ENCODE results near the gene BLID.

Gene BLID

DNA sequence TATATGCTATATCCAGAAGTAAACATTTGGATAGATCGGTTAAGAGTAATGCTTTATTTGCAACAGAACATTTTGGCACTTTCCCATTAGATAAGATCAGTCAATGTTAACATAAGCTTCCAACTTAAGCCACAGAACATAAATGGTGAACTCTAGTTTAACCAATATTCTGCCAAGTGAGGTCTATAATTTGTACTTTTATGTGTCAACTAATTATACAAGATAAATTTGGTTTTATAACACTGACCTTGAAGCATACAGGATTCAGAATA is 23.5 kb upstream of the BLID start:
- no peak for DNase-seq (ENCODE audit: low read depth)

DNA sequence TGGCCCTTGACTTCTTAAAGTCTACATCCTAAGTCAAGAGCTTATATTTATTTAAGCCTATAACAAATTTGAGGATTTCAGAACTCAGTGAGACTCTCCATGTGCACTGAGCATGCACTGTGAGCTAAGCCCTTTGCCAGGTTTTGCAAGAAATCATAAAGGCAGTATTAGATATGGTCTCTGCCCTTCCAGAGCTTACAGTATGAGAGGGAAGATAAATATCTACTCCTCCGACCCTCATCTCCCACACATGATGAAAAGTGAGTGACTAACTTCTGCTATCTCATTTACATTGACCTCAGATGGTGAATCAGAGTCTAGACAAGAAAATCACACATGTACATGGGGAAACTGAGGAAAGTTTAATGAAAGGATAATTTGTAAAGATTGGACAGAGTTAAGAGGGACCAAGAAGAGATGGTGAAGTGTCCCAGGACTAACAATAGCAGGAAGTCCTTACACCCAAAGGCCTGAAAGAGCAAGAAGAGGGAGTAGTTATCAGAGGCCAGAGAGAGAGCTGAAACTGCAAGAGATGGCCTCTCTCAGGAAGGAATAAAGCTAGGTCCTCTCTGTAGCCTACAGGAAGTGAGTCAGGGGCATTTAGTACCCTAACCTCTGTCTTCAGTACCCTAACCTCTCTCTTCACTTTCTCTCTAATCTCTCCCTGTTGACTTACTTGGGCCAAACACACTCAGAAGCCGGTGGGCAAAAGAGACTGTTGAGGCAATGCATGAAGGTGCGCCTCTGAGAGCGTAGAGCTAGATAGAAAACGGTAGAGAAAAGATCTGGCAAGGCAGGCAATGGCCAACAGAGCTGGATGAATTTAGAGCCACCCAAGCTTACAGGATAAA is 23.0 kb upstream of the BLID start:
- DNase-seq (ENCODE audit: low read depth), result no peak

DNA sequence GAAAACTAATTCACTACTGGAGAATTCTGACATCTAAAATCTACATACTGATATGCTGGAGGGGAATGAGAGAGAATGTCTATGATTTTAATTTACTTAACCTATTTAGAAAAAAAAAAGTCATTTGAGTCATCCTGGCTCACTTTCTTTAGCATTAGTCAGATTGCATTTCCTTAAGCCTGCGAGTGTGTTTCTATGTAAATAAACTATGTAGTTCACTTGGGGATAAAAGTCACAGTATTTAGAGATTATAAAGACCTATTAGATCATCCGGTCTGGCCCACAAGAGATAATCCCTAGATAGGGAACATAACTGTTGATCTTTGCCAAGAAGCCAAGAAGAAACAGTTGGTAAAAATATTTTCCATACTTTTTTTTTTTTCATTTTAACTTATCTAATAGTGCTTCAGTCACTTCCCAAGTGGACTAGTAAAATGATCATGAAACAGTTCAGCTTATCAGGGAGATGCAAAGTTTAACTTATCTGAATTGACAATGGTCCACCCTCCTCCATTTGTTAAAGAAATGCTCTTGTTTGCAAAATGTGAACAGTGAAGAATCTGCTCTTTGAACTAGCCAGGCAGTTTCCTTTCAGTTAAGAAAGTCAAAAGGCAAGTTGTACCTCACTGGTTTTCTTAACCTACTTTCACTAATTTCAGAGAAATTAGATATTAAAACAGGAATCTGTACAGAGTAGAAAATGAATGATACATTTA is 21.2 kb upstream of the BLID start:
- DNase-seq (ENCODE audit: low read depth), result no peak

DNA sequence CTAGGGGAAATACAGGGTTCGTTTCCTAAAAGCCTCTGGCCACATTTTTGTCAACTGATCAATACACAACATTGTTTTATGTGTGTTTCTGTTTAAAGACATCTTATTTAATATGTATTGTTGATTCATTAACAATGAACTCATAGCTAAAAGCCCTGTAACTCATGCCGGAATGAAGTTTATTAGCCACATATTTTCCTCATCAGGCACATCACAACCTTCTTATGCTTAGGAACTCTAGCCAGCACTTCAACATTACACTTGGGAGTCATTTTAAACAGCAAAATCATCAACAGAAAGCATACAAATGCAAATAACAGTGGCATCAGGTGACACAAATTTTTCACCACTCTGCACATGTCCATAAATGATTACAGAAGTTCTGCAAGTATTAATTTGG is 15.1 kb upstream of the BLID start:
- no peak for DNase-seq (ENCODE audit: low read depth)

DNA sequence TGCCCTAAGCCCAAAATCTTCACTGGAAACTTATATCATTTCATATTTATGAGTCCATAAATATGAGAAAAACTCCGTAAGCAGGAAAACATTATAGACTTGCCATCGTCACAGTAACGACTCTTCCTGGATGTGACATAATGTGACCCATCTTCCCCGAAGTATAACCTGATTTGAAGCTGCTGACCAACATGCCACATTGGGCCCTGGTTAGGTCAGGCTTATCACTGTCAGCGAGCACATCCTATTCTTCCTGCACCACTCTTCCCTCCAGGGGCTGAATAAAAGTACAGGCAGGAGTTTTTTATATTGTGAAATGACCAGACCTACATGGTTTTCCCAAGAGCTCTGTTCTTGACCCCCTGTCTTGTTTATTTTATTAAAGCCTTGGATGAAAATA is 12.1 kb upstream of the BLID start:
- DNase-seq (ENCODE audit: low read depth), result peak; percentile 7

DNA sequence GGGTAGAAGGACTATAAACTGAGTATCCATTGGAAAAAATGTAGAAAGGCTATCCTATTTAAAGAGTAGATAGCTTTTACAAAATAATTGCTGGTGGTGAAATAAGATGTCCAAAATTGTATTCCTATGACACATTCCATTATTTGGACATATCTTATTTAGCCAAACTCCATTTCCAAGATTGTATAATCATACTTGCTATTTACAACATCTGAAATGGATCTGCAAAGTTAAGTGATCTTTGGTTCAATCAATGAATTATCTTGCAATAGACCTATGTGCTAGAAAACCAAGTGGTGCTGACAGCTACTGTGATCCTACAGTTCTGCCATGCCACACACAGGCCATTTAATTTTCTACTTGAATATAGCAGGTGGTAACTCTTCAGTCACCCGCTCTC is 11.0 kb upstream of the BLID start:
- no peak for DNase-seq (ENCODE audit: low read depth)

DNA sequence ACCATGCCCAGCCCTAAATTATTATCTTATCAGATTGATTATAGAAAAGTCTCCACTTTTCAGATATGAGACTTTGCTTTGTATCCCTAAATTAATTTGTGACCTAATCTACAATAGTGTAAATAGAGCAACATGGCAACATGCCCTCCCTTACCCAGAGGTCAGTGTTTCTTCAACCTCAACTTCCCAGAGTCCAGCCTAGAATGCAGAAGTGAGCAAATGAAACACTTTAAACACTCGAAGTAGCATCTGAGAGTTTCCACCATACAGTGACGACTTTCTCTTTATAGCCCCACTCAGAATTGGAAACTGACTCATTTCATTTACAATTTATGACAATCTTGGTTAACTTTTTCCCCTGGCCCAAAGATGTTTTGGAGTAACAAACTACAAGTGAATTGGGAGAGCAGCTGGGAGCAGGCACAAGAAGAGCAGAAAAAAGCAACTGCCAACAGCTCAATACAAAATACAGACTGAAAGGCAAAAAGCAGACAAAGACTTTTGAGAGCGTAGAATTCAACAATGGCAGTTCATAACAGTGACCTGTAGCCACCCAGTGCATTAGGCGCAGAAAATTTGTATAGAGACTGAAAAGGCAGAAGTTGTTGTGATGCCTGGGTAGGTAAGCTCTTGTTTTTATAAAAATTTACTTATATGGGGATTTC is 10.1 kb upstream of the BLID start:
- no peak for DNase-seq (ENCODE audit: low read depth)

DNA sequence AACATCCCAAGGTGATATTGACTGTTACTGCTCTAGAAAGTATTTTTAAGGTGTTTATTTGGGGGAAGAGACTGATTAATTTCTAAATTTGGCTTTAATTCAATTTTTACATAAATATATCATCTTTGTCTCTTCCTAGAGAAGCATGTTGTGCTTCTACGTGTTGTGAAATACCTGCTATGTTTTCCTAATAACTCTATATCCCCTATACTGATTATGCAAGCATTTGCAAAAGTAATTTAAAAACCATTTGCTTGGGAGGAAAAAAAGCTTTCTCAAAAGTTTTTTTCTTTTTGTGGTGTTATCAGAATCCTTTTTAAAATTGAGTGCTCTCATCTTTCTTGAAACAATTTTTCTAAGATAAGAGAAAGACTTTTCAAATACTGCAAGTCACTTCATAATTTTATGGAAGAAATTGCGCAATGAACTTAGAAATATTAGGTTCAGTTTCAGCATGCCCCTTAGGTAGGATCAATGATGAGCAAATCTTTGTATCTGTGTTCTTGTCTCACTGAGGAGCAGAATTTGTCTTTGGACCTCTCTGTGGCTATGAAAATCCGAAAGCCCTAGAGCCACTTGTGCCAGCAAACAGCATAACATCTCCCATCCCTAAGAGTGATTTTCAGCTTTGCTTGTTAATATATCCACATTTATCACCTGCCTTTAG is 7.4 kb upstream of the BLID start:
- no peak for DNase-seq (ENCODE audit: low read depth)

DNA sequence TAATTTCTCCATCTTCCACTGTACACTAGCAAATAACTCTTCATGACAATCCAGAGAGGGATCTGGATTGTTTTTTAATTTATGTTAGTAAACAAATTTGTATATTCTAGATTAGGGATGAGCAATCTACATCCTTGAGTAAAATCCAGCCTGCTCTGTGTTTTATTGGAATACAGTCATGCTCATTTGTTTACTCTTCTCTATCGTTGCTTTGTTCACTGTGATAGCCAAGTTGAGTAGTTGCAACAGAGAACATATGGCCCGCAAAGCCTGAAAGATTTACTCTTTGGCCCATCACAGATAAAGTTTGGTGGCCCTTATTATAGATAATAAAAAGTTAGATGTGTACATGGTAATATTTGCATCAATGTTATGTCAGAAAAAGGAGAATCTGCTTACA is 6.2 kb upstream of the BLID start:
- DNase-seq (ENCODE audit: low read depth), result no peak

DNA sequence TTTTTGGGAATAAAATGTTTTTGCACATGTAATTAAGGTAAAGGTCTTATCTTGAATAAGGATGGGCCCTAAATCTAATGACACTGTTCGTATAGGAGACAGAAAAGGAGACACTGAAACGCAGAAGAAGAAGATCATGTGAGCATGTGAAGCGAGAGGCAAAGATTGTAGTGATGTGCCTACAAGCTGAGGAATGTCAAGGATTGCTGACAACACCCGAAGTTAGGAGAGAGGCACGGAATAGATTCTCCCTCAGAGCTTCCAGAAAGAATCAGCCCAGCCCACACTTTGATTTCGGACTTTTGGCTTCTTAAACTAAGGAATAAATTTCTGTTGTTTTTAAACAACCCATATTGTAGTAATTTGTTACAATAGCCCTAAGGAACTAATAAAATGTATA is 4.1 kb upstream of the BLID start:
- no peak for DNase-seq (ENCODE audit: low read depth)

DNA sequence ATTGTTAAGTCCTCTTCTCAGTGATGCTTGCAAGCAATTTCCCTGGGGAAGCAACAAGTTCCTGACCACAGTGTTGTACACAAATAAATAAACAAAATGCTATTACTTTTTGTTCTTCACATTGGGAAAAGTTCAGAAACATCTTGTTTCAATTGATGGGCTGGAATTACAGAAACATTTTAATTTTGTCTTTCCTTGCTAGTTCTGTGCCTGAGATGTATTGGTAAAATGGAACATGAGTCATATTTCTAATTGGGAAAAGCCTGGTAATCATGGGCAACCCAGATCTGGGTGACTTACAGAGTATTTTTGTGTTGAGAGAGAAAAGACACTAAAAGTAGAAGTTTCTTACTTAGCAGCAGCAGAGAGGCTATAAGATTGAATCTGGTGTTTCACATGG is 576 bp upstream of the BLID start:
- no peak for DNase-seq (ENCODE audit: low read depth)

DNA sequence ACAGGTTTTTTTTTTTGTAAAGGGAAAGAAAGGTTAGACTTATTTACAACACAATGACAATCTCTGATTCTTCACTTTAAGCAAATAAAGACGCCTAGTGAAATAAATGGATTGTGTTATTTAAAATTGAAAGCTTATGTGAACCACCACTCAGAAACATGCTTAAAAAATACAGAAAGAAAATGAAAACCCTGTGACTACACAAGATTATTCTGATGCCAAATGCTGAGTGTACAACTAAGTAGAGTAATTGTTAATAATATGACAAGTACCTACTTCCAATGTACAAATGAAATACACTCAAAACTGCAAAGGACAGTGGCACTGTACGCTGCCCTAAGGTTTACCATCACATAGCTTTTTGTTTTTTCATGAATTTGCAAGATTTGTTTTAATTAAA is 1.0 kb downstream of the BLID start:
- DNase-seq (ENCODE audit: low read depth), result no peak

DNA sequence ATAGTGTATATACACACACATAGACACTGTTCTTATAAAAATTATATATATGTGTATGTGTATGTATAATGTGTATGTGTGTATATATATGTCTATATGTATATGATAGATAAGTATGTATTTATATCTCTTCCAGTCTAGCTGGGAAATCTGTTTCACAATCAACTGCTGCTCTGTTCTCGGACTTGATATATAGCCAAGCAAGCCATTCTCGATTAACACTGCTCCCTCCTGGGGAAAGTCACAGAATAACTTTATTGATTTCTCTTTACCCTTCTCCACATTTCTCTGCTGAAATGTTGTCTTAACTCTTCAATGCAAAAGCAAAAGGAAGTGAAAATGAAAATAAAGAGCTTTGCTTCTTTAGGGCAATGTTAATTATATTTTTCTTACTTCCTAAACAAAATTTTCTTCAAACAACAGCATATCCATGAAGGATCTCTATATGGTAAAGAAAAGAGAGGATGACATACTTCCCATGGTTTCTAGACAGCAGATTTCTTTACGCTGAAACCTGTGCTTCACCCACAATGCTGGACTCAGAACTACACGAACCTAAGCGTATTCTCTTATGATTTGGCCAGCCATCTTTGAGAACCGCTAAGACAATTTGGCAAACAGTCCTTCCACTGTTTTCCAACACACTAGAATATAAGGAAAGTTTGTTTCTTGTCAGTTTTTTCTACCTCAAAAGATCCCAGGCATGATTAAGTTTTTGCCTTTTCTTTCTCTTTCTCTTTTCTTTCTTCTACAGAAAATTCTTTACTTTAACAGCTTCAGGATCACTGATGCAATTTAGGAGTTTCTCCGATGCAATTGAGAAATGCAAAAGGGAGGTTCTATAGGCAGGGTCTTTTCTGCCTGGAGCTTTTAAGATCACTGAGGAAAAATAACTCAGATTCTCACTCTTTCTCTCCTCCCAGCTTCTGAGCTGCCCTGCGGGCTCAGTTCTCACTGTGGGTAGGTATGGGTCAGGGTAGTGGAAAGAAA is 1.9 kb downstream of the BLID start:
- no peak for DNase-seq (ENCODE audit: low read depth)

DNA sequence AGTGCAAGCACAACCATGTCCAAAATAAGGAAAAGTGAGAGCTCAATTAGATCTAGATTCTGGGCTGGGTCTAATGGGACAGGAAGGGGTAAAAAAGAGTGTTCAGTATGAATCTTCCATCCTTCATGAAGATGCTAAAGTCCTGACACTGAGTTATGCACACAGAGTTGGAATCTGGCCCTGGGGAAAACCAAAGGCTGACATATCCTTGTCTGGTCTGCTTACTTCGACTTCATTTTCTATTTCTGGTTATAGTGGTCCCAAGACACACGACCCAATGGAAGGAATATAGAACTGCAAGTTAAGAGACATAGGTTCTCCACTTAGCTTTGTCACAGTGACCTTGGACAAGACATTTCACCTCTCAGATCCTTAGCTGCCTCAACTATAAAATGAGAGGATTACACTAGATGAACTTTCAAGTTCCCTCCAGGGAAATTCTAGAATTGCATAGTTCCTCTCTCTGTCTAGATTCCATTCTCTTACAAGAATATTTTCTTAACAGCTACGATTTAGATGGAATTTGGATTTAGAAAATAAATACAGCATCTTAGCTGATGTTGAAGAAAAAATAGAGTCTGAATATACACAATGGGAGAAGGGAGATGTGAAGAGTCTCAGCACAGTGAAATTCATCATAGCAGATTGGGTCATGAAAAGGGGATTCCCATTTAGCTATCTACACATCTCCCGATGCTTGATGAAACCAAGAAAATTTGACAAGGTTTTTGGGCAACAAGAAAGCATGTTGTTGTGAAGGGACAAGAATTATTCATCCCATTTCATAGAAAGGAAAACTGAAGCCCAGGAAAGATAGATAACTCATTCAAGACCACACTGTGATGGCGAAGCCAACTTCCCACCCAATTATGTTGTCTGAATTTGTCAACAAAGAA is 3.3 kb downstream of the BLID start:
- no peak for DNase-seq (ENCODE audit: low read depth)

DNA sequence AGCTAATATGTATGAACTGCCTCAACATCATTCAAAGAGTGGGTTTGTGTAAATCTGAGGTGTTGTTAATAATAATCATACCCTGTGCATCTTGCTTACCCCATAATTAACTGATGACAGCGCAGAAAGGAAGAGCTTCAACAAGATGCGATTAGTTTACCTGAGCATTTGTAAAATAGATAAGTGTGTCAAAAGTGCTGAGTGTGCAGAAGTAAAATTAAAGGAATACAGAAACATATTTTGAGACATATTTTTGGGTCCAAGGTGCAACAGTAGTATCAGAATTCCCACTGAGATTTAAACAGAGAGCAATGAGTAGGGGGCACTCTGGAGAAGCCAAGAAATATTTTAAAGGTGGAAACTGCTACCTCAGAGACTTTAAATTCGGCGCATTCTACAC is 6.1 kb downstream of the BLID start:
- DNase-seq (ENCODE audit: low read depth), result no peak

DNA sequence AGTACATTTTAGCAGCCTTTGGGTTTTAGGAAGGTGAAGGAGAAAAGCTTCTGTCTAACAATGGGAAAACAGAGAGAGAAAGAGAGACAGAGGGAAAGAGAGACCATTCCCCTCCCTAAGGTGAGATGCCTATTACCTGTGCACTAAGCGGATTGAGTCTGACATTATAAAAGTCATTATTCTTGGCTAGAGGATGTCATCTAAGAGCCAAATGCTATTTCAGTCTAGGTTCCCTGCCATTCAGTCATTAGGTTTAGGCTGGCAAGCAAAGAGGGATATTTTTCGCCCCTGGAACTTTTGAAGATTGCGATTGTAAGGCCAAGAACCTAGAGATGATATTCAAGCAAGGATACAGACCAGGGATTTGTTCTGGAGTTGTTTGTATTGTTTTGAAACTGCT is 7.2 kb downstream of the BLID start:
- DNase-seq (ENCODE audit: low read depth), result no peak

DNA sequence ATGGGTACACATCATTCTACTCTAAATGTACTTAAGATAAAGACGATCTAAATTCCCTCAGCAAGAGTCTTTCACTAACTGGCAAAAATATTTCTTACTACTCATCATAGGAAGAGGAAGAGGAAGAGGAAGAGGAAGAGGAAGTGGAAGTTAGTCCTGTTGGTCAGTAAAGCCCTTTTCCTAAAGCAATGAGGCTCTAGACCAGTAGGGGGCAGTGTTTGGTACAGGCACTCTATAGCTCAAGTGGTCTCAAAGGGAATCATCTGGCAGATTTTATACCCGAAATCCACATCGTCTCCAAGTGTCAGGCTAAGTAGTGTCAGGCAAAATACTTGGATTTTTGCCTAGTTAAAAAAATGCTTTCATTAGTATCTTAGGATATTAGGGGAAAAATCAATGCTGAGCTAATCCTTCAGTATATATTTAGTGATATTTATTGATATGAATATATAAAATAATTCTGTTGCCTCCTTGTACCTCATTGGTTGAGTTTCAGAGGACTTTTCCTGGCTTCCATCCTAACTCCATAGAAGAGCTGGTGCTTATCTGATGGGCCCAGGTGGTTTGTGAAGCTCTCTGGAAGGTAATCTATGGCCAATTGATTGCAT is 7.7 kb downstream of the BLID start:
- peak; percentile 69 for DNase-seq (ENCODE audit: low read depth)

DNA sequence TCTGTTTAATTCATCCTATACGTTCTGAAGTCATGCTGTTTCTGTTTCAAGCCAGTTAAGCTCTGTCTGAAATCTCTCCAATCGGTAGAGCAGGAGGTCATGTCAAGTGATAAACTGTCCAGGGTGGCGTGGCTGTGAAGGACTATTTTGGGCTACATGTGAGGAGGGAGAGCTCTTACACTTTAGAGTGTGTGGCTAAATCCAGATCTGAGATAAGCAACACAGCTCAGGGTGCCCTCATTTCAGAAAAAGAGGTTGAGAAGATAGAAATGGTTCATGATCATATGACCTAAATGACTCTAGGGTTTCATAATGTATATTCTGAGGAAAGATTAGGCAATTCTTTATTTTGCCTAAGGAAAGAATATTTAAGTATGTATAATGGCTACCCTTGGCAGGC is 8.4 kb downstream of the BLID start:
- no peak for DNase-seq (ENCODE audit: low read depth)

DNA sequence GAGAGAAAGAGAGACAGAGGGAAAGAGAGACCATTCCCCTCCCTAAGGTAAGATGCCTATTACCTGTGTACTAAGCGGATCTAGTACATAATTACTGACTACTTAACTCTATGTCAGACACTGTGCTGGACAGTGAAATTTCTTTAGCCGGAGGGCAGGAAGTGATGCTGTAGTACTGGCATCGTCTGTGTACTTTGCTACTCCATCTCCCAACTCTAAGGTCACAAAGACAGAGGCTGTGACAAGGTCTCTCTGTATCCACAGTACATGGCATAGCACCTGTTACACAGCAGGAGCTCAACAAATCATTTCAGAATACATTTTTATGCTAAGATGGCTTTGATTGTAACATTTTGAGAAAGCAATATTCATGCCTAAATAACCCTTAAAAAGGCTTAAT is 9.0 kb downstream of the BLID start:
- no peak for DNase-seq (ENCODE audit: low read depth)

DNA sequence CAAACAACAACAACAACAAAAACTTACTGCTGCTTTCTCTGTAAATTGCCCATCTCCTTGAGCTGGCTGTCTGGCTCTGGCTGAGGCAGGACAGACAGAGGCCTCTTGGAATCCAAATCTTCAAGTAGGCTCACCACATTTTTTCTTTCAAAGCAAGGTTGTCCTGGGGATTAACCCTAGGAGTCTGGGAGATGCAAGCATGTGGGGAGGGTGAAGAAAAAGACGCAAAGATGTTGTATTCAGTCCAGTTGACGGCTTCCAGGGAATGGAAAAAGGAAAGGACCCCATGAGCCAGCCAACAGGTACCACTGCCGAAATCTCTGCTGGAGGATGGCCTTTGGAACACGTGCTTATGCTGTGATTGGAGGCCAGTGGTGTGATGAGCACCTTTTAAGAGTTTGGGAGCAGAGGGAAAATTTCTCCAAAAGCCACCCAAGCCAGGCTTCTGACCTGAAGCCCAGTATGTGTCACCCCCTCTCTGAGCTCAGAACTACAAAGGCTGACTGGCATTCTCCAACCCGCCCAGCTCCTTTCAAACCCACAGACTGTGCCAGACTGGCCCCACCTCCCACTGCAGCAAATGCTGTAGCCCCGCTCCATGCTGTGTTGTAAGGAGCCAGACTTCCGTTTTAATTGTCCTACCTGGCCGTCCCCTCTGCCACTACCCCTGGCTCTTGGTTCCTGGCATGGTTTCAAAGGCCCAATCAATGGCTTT is 10.8 kb downstream of the BLID start:
- DNase-seq (ENCODE audit: low read depth), result no peak
